Measurements from ENCODE around the gene PRKCQ. TPM values are rescaled to one million over a fixed set of nuclear protein-coding genes. Genes with fewer than 3 reads are reported as not detected.

The PRKCQ gene
- total RNA-seq, 1 donor = not detected

DNA sequence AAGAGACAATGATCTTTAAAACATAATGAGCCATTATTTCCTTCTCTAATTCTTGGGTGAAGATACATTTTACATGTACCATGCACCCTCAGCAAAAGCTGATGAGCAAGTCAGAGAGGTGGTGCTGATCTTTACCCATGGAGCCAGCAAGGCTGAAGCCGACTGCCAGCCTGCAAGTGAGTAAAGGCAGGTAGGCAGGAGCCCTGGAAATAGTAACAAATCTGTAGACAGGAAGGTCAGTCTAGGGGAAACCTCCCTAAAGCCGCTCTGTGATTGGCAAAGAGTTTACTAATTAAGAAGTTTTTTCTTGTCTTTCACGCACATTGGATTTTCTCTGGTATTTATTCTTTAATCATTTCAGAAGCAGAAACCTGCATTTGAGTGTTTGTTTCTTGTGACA lies 67.9 kb downstream of the PRKCQ start:
- no peak overlapping the region for H3K4me3 ChIP-seq (ENCODE audit: low read depth, low read length)
- no peak for DNase-seq (ENCODE audit: low read depth)
- no peak for TF ChIP-seq CTCF (IDR thresholded peaks at IDR 0.05; ENCODE audit: insufficient read depth, low read length)

DNA sequence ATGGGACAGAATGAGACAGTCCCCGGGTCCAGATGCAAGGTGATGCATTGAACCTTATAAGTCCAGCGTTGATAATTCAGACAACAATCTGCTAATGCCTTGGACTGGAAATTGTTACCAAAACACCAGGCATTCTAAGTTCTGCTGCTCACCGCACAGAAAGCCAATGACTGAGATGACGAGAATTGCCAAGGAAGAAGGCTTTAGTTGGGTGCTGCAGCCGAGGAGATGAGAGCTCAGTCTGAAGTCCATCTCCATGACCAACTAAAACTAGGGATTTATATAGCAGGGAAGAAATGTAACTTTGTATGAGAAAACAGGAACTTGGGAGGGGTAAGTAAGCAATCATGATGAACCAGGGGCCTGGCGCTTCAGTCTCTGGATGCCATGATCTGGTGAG lies 68.7 kb downstream of the PRKCQ start:
- TF ChIP-seq CTCF (IDR thresholded peaks at IDR 0.05; ENCODE audit: insufficient read depth, low read length) = no peak
- no peak for DNase-seq (ENCODE audit: low read depth)
- no peak overlapping the region for H3K4me3 ChIP-seq (ENCODE audit: low read depth, low read length)

- no peak overlapping the region for H3K4me3 ChIP-seq (ENCODE audit: low read depth, low read length)
- DNase-seq (ENCODE audit: low read depth) = no peak
- no peak for TF ChIP-seq CTCF (IDR thresholded peaks at IDR 0.05; ENCODE audit: insufficient read depth, low read length)
These were observed 72.8 kb downstream of the PRKCQ start for GRCh38 chr10:6507311-6507710.

- no peak for DNase-seq (ENCODE audit: low read depth)
- TF ChIP-seq CTCF (IDR thresholded peaks at IDR 0.05; ENCODE audit: insufficient read depth, low read length) = no peak
- no peak overlapping the region for H3K4me3 ChIP-seq (ENCODE audit: low read depth, low read length)
These were observed 74.8 kb downstream of the PRKCQ start for GRCh38 chr10:6505300-6505699.

GRCh38 chr10:6504296-6504695 lies 75.8 kb downstream of the PRKCQ start:
- DNase-seq (ENCODE audit: low read depth) = no peak
- no peak overlapping the region for H3K4me3 ChIP-seq (ENCODE audit: low read depth, low read length)
- no peak for TF ChIP-seq CTCF (IDR thresholded peaks at IDR 0.05; ENCODE audit: insufficient read depth, low read length)

- TF ChIP-seq CTCF (IDR thresholded peaks at IDR 0.05; ENCODE audit: insufficient read depth, low read length) = no peak
- DNase-seq (ENCODE audit: low read depth) = no peak
- no peak overlapping the region for H3K4me3 ChIP-seq (ENCODE audit: low read depth, low read length)
These were observed 76.9 kb downstream of the PRKCQ start for GRCh38 chr10:6503171-6503570.

- H3K4me3 ChIP-seq (ENCODE audit: low read depth, low read length) = no peak overlapping the region
- no peak for DNase-seq (ENCODE audit: low read depth)
- no peak for TF ChIP-seq CTCF (IDR thresholded peaks at IDR 0.05; ENCODE audit: insufficient read depth, low read length)
These were observed 78.1 kb downstream of the PRKCQ start for GRCh38 chr10:6501931-6502330.

Data from fibroblast of the aortic adventitia (primary cell).